GM18498 (cell line): ENCODE results near the gene RLN1.
"Not testable (repeated sequence)": the region's sequence is repeated elsewhere in the genome, so short reads cannot be mapped to it uniquely, and the experiment has no call there.

ENCODE experiments used
- ATAC-seq: cut with Tn5 transposase; IDR thresholded peaks from one replicate; pipeline ENCODE4 v1.9.1; 2021; ENCODE audit warnings: mild to moderate bottlenecking, moderate library complexity; ENCODE audit not compliant: unreplicated experiment

RLN1 gene, protein sequence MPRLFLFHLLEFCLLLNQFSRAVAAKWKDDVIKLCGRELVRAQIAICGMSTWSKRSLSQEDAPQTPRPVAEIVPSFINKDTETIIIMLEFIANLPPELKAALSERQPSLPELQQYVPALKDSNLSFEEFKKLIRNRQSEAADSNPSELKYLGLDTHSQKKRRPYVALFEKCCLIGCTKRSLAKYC

DNA sequence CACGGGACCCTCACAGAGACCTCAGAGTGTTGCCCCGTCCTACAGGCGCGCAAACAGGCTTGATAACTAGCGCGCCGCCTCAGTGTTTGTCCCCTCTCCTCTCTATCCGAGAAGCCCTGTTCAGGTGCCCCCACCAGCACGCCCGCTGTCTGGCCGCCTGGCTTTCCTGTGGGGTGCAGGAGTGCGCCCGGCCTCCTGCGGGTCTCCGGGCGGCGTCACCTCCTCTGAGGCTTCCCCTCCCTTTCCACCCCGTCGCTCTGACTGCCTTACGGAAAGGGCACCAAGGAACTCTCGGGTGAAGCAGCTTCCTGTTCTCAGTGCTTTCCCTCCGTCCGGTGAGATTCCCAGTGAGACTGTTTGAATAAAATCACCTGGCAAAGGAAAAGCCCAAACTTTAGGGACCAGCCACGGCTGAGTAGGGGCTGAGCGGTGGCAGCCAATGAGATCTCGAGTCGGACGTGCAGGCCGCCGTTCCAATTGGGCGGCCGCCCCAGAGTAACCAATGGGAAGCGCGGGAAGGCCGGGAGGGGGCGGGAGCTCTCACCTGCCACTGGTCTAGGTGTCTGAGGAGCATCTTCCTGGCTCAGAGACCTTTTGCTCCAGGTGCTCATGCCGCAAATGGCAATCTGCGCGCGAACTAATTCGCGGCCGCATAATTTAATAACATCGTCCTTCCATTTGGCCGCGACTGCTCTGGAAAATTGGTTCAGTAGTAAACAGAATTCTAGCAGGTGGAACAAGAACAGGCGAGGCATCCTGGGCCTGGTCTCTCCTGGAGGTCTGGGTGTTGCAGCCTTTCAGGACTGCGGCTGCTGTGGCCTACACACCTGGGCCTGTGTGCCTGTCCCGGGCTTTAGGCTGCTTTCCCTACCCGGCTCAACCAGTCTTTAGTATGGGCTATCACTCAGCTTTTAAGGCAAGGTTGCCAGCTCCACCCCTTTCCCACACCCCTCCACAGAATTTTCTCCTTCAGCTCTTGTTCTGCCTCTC lies at the start of gene RLN1:
Gene RLN1, minus strand, starts transcription at position 885 of the 990 bp plus-strand sequence. Its CDS starts 130 bp downstream, at position 755.
- peak; percentile 100 for ATAC-seq

DNA sequence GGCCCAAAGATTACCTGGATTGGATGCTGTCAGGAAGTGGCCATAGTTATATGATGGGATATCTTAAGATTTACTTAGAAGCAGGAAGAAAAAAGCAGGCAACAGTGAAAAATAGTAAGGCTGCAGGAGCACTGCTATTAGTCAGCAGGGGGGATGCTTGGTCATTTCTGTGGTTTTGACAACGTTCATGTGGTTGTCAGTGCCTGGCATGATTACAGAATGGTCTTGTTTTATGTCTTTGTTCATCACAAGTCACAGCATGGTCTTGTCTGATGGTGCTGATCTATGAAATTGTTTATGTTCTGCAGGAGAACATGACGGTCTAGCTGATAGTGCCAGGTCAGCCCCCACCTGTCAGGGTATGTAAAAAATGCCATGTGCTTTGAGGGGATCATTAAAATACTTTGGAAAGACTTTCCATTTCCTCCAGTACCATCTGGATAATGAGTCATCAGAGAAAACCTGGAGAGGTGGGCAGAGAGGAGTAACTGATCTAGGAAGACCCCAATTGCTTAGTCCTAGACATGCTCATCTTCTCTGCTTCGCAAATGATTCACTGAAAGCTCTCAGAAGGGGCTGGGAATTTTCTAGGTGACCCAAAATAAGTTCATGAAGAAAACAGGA lies 49.5 kb upstream of the RLN1 start:
- ATAC-seq: peak; percentile 83

DNA sequence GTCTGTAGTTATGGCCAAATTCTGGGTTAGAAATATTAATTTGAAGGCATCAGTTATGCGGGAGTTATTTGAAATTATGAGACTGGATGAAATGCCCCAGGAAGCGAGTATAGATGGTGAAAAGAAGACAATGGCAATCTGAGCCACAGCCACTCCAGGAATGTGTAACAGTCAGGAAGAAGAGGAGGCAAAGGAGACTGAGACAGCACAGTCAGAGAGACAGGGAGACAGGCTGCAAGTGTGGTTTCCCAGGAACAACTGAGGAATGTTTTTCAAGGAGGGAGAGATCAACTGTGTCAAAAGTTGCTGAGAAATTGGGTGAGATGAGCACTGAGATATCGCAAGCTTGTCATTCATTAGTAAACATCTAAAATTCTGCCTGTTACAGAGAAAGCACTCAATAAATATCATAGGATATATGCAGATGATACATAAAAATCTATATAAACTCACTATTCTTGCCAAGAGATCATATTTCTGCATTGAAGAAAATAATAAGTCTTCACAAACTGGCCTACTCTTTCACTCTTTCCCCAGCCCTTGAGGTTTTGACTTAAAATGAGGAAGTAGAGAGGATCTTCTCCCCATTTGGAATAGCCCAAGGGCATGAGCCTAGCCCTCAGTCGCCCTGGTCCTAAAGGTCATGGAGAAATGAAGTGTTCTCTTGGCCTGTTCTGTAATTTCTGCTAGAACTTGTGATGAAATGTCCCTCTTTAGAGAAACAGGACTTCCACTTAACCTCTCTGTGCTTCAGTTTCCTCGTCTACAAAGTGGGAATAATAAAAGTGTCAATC lies 48.5 kb upstream of the RLN1 start:
- no peak for ATAC-seq

DNA sequence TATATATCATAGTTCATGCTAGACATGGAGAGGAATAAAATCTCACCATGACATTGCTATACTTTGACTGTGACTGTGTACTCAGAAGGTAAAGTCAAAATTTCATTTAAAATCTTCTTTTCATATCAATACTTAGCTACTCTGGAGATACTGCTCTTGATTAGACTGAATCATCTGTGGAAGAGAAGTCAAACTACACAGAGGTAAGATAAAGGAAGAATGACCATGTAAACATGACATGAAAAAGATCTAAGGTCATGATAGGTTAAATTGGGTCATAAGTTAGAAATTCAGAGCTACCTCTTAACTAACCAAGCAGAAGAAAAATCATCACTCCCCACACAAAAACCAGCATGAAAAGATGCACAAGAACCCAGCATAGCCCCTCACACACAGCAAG lies 44.8 kb upstream of the RLN1 start:
- ATAC-seq: no peak

DNA sequence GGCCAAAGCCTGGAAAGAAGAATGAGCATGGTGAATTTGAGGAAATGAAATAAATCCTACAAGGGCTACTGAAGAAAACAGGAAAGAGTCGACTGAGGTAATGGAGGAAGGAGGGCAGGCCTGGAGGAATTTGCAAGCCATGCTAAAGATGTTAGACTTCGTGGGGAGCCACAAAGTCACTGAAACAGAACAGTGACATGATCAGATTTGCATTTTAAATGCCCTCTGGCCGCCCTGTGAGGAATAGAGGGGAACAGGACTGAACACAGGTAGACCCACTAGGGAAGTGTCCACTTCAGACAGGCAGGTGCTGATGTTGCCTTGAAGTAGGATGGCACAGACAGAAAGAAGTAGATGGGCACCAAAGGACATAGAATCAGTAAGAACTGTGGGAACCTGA lies 42.8 kb upstream of the RLN1 start:
- ATAC-seq: no peak

DNA sequence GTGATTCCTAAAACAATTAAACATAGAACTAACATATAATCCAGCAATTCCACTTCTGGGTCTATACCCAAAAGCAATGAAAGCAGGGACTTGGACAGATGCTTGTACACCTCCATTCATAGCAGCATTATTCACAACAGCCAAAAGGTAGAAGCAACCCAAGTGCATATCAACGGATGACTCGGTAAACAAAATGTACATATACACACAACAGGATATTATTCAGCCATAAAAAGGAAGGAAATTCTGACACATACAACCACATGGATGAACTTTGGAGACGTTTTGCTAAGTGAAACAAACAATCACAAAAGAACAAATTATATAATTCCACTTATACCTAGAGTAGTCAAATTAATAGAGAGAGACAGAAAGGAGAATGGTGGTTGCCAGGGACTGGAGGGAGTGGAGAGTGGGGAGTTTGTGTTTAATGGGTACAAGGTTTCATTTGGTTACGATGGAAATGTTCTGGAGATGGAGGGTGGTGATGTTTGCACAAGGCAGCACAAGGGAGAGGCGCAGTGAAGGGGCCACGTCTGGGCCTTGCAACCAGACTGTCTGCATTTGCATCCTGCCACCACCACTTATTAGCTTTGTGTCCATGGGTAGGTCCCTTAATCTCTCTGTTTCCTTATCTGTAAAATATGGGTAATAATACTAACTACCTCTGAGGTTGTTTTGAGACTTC lies 36.3 kb upstream of the RLN1 start:
- ATAC-seq: no peak

DNA sequence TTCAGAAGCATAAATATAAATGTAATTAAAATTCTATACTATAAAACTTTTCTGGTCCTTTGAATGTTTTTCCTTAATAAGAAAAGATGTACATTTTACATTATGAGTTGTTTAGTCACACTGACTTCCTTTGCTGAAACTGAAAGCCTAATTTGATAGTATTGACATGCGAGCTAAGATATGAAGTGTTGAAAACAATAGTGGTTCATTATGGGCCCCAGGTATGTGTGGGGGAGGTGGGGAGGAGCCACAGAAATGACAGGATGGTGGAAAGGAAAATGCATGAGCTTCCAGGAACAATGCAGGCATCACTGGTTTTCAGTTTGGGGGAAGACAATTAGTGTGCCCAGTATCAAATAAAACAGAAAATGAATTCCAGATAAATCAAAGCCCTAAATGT lies 35.4 kb upstream of the RLN1 start:
- peak; percentile 78 for ATAC-seq

DNA sequence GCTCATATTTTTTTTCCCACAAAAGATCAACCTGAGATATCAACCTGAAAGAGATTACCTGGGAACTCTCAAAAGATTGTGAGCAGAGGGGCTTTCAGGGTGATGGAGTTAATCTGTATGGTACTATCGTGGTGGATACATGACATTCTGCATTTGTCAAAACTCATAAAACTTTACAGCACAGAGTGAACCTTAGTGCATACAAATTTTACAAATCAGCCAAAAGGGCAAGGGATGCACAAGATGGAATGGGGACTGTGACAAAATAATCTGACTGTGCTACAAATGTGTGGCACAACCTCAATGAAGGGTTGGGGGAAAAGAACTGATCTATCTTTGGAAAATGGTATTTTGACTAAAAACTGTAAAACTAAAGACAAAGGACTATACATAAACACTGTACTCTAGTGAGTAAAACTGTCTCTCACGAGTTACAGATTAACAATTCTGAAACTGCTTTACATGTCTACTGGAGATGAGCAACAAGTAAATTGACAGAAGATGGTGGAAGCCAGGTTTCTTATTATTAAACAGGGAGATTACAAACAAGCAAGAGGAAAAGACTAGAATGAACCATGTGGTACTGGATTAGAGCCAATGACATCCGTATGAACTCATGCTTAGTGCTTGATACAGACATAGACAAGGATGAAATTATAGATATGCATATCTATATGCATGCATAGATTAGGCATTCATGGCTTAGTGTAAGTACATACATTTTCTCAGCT lies 24.8 kb upstream of the RLN1 start:
- peak; percentile 92 for ATAC-seq

DNA sequence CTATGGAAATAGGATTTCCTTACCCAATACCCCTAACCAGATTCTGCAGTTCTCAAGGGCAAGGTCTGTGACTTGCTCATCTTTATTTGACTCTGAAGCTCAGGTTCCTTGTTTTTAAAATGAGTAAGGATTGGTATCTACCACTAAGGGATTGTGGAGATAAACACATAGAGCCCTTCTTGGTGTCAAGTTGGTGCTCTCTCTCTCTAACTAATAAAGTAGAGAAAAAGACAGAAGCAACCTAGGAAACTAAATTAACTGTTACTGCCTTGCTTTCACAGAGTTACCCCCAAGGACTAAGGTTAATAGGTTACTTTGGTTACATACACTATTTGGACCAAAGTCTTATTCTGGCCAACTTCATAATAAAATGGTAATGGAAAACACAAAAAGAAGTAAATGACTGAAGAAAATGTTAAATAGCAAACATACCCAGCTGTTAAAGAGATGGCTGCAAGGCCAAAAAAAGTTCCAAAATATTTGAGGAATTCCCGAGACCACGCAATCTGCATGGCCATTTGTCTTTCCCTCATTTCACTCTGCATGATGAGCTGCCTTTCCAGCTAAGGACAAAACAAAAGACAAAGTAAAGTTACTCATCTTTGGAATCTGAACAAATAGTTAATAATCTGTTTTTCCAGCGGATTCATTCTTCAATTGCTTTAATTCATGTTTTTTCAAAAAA lies 21.8 kb upstream of the RLN1 start:
- ATAC-seq: no peak

DNA sequence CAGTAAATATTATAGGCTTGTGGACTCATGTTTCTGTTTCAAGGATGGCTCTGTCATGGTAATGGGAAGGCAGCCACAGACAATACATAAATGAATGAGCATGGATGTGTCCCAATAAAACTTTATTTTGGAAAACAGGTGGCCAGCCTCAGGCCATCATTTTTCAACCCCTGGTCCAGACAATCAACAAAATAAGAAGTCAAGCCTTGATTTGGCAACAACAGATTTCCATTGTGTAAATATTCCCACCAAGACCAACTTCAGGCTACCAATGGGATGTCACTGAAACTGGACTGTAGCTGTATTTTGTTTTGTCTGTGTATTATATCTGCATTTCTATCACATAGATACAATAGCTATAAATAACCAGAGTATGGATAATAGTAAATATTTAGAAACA lies 20.7 kb upstream of the RLN1 start:
- ATAC-seq: no peak

DNA sequence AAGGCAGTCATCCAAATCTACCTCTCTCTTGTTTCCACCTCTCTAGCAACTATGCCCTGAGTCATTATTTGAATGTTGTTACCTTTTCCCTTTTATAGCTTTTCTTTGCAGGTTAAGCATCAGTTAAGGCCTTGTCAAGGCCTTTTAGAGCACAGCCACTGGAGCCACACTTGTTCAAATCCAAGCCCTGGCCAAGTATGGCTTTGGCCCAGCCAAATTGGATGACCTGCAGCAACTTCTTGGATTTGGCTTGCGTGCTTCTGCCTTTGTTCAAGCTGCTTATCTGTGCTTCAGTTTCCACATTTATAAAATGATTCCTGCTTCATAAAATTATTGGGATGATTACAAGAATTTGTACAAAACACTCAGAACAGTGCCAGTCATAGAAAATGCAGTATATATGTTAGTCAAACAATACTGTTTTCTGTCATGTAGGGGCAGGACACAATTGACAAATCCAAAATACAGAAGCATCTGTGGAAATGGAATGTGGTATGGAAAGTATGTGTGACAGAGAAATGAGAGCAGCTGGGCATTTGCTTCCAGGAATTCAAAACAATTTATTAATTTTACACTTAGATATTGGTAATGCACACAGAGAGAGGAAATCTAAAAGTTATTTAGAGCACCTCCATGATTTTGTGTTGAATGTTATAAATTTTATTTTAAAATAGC lies 17.9 kb upstream of the RLN1 start:
- no peak for ATAC-seq

DNA sequence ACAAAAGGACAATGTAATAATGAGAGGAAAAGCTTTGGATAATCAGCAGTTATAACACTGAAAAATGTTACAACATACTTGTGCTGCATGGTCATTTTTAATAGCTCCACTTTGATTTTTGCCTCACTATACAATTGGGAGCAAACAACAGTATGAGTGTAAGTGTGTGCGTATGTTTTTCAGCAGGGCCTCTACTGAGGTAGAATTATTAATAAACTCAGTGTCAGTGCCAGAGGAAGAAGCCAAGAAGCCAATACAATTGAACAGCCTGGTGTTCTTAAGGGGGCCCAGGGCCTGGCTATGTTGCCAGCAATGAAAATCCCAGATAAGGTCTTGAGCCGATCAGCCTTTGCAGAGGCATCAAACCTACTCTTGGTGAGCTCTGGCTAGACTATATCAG lies 16.1 kb upstream of the RLN1 start:
- ATAC-seq: no peak

DNA sequence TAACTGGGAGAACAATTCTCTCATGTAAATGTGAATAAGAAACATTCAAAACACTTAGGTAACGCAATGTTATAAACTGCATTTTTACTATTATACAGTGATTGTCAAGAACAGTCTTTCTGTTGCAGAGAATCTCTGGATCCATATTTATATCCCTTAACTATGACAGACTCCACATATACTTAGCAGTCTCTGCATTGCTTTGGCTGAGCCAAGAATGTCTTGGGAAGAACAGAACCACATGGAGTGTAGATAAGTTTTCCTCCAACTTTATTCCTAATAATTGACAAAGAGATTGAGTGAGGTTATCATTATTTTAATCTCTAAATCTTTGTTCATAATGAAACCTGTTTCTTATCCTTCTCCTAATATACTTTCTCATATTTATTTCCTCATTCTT lies 15.6 kb upstream of the RLN1 start:
- no peak for ATAC-seq

DNA sequence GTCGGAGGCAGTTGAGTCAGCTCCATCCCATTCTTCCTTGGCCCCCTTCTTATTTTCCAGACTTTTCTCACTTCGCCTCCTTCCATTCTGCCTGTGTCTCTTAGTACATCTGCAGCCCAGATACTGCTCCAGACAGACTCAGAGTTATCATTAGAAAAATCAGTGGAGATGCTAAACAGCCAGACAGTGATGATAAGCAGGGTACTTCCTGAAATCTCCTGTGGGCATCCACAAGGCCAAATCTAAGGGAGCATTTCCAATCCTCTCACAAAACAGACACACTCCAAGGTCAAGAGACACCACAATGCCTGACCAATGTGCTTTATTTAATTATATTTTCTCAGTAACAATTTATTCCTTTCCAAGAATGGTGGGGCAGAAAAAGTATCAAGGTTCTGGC lies 14.5 kb upstream of the RLN1 start:
- ATAC-seq: no peak

DNA sequence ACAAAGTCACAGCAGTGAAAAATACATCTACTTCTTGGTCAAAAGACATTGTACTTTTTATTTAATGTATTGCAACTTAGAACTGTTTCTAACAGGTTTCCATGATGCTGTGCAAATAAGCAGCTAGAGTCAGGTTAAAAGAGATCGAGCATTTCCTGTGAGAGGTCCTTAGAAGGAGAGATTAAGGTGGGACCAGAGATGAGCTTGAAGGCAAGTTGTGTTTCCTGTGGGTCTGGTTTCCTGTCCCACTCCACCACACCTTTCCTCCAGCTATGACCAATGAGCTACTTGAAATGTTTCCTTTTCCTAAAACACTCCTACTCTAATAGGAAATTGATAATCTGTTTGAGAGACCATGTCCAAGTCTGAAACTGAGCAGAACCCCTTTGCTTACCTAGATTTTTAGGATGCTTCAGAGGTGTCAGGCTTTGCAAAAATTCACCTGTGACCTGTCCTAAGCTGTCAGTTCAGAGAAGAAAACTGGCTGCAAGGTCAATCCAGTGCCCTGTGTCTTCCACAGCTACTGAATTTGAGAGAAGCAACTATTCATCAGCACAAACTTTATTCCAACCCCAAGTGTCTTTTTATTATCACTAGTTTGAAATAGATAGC lies 13.1 kb upstream of the RLN1 start:
- no peak for ATAC-seq

DNA sequence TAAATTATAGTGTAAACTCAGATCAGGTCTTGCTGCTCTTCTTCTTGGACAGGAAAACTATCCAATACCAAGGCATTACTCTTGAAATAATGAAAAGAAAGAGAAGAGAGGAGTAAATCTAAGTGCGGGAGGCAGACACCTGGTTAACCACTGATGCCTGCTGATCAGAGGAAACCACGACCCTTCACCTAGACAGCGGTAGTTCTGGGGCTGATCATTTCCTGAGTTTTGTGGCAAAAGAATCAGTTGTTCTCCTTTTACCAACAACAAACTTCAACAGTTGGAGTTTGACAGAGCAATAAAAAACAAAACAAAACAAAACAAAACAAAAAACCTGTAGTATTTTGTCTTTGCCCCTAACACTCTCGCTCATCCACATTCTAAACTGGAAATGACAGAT lies 3.0 kb downstream of the RLN1 start:
- ATAC-seq: no peak

DNA sequence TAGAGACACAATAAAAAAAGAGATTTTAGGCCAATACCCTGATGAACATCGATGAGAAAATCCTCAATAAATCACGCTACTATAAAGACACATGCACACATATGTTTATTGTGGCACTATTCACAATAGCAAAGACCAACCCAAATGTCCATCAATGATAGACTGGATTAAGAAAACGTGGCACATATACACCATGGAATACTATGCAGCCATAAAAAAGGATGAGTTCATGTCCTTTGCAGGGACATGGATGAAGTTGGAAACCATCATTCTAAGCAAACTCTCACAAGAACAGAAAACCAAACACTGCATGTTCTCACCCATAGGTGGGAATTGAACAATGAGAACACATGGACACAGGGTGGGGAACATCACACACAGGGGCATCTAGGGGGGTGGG lies 8.4 kb downstream of the RLN1 start:
- ATAC-seq: not testable (repeated sequence)

DNA sequence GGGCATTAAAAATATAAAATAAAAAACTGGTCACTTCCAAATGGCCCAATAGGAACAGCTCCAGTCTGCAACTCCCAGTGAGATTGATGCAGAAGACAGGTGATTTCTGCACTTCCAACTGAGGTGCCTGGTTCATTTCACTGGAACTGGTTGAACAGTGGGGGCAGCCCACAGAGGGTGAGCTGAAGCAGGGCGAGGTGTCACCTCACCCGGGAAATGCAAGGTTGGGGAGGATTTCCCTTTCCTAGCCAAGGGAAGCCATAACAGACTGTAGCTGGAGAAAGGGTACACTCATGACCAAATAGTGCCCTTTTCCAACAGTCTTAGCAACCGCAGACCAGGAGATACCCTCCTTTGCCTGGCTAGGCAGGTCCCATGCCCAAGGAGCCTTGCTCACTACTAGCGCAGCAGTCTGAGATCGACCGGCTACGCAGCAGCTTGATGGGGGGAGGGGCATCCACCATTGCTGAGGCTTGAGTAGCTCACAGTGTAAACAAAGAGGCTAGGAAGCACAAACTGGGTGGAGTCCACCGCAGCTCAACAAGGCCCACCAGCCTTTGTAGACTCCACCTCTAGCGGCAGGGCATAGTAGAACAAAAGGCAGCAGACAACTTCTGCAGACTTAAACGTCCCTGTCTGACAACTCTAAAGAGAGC lies 12.7 kb downstream of the RLN1 start:
- ATAC-seq: no peak
